Activated T-helper 1 cell treated with anti-CD3 and anti-CD28 coated beads, Interleukin-12 subunit alpha, Interleukin-12 subunit beta, Interleukin-2, Interleukin-4 antibody, amounts not matched to agents 30 ng/mL and 10 ng/mL and 1 ng/mL, durations not matched to agents 14 hours and 24 hours and 36 hours (primary cell): Measurements from ENCODE around the gene CSF2. TPM values are rescaled to one million over a fixed set of nuclear protein-coding genes. Genes with fewer than 3 reads are reported as not detected.
A peak's percentile ranks its signal among the peaks of the same experiment; 100 is the strongest.

ENCODE experiments used
- DNase-seq: peaks from one replicate; pipeline ENCODE4 v3.0.0; 2021; ENCODE audit warnings: low spot score
- H3K27ac Mint-ChIP-seq: one replicate; pipeline ENCODE4 v1.8.0; 2021; ENCODE audit warnings: mild to moderate bottlenecking, mixed read lengths
- H3K27me3 Mint-ChIP-seq: one replicate; pipeline ENCODE4 v1.8.0; 2022; ENCODE audit warnings: mild to moderate bottlenecking, moderate library complexity, mixed read lengths; ENCODE audit not compliant: insufficient read depth
- H3K36me3 Mint-ChIP-seq: one replicate; pipeline ENCODE4 v1.8.0; 2021; ENCODE audit warnings: low read depth, mixed read lengths
- H3K4me1 Mint-ChIP-seq: one replicate; pipeline ENCODE4 v1.8.0; 2021; ENCODE audit warnings: low read depth, mixed read lengths
- H3K4me3 Mint-ChIP-seq: one replicate; pipeline ENCODE4 v1.8.0; 2021; ENCODE audit warnings: mild to moderate bottlenecking, moderate library complexity, mixed read lengths
- H3K9me3 Mint-ChIP-seq: one replicate; pipeline ENCODE4 v1.8.0; 2021; ENCODE audit warnings: mixed read lengths
- intact Hi-C: fragments of 100-400 bp; cut with micrococcal nuclease; formaldehyde crosslinking; loops from one replicate; pipeline ENCODE4 v1.15.1; 2024
- total RNA-seq: library from RNA; stranded (reverse); gene quantifications from 2 replicates; pipeline ENCODE4 v1.2.3, GENCODE V29; 2022

CSF2 gene
- total RNA-seq, 1 donor from 2014 or later = 1,648 TPM

DNA sequence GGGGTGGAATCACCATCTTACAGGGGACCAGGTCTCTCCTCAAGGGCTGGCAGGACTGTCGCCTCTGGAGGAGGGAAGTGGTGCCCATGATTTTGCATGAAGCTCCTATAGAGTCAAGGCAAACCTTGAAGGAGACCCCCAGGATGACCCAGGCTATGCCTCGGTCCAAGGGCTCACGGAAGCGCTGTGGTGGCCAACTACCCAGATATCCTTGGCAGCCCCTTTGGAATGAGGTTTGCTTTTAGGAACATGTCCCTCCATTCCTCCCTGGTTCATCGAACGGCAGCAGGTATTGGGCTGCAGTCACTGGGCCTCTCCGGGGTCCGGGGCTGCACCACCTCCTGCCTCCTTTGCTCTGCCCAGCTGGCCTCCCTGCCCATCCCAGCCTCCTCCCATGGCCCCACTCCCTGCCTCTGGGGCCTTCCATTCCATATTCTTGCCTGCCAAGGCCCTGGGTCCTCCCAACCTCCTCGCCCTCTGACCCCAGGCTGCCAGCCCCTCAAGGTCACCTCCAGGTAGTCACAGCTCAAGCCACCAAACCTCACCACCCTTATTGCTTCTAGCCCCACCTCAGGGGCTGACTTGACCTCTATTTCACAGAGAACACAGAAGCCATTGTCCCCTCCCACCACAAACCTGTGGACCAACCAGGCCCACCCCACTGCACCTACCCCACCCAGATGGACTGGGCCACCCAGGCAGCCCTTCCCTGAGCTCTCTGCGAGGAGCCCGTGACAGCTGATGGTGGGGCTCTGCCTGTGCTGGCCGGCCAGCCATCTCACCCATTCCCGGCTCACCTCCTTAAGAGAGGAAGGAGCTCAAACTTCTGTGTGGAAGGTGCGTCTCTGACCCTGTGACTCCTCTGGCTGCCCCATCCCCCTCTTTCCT is 16.7 kb upstream of the CSF2 start:
- no peak for DNase-seq
- Mint-ChIP-seq H3K36me3 (no peaks in the 10 kb centered on the region), H3K27ac (peak overlapping the region; percentile 57), H3K4me1 (peaks cover 71% of the 10 kb centered on the region), H3K9me3 (no peaks in the 10 kb centered on the region), H3K4me3 (peak overlapping the region; percentile 33), H3K27me3 (peaks cover 23% of the 10 kb centered on the region)
- intact Hi-C loops = no loop called here

DNA sequence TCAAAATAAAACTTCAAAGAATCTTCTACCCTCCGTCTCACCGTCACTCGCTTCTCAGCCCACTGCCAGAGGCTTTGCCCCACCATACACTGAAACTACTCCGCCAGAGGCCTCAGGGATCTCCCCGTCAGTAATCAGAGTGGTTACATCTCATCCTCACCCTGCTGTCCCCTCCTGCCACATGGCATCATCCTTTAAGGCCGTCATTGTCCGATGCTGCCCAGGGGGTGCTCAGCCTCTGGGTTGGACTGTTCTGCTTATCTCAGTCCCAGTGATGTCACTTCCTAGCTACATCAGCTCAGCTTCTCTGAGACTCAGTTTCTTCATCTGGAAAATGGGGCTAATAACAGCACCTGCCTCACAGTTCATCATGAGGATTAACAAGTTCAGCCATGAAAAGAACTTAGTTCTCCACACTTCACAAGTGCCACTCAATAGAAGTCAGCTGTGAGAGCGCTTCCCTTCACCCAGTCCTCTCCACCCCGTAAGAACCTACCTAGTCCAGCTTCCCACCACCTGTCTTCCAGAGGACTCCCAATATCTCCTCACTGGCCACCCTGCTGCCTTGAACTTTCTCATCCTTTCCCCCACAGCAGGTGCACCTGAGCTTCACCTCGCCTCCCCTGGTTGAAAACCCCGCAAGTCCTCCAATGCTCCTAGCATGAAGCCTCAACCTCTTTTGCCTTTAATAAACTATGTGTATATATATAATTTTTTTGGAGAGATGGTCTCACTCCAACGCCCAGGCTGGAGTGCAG is 15.9 kb upstream of the CSF2 start:
- peak overlapping the region; percentile 57 for H3K27ac Mint-ChIP-seq
- peaks cover 71% of the 10 kb centered on the region for H3K4me1 Mint-ChIP-seq
- DNase-seq = no peak
- H3K27me3 Mint-ChIP-seq = peaks cover 15% of the 10 kb centered on the region
- H3K9me3 Mint-ChIP-seq = no peaks in the 10 kb centered on the region
- intact Hi-C loops = no loop called here
- no peaks in the 10 kb centered on the region for H3K36me3 Mint-ChIP-seq
- H3K4me3 Mint-ChIP-seq = no peak overlapping the region

DNA sequence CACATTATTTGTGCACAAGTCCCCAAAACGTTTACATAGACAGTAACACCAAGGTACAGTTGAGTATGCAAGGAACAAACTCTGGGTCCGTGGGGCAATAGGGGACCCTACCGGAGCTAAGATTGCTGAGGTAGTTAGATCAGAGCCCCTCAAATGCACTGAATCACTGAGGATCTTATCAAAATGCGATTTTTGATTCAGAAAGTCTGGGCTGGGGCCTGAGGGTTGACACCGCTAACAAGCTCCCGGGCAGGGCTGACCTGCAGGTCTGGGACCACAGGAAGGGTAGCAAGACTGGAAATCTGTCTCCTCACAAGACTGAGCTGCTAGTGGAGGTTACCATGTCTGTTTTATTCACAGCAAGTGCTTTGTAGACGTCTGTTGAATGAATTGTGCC is 14.9 kb upstream of the CSF2 start:
- no peak overlapping the region for H3K4me3 Mint-ChIP-seq
- H3K9me3 Mint-ChIP-seq = no peaks in the 10 kb centered on the region
- no peaks in the 10 kb centered on the region for H3K36me3 Mint-ChIP-seq
- DNase-seq = no peak
- H3K27ac Mint-ChIP-seq = peak overlapping the region; percentile 59
- peaks cover 79% of the 10 kb centered on the region for H3K4me1 Mint-ChIP-seq
- intact Hi-C loops = no loop called here
- H3K27me3 Mint-ChIP-seq = peaks cover 15% of the 10 kb centered on the region

DNA sequence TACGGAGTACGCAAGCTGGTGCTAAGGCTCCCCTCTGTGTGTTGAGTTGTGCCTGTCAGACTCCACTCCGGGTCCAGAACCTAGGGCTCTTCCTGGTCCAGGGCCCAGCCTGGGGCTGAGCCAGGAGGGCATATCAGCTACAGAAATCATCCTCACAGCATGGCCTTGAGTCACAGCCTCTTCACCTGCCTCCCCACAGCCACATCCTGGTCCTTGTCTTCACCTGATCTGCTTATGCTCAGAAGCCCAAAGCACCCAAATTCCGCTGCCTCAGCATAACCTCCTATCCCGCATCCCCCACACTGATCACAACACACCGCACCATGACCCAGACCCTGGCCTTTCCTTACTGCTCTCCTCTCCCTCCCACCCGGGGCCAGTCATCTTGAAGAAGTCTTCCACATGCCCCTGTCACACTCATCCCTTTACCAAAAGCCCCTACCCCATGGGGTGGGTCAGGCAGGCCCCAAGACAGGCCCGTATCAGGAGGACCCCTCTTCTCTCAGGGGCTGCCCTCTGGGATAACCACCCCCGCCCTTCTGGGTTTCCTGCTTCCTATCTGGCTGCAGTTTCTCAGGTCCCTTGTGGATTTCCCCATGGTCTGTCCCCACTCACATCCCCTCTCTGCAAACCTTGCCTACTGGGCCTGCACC is 14.4 kb upstream of the CSF2 start:
- intact Hi-C loops = no loop called here
- Mint-ChIP-seq H3K36me3 (no peaks in the 10 kb centered on the region), H3K4me1 (peaks cover 81% of the 10 kb centered on the region), H3K4me3 (no peak overlapping the region), H3K27me3 (peaks cover 15% of the 10 kb centered on the region), H3K27ac (peak overlapping the region; percentile 59), H3K9me3 (no peaks in the 10 kb centered on the region)
- no peak for DNase-seq

DNA sequence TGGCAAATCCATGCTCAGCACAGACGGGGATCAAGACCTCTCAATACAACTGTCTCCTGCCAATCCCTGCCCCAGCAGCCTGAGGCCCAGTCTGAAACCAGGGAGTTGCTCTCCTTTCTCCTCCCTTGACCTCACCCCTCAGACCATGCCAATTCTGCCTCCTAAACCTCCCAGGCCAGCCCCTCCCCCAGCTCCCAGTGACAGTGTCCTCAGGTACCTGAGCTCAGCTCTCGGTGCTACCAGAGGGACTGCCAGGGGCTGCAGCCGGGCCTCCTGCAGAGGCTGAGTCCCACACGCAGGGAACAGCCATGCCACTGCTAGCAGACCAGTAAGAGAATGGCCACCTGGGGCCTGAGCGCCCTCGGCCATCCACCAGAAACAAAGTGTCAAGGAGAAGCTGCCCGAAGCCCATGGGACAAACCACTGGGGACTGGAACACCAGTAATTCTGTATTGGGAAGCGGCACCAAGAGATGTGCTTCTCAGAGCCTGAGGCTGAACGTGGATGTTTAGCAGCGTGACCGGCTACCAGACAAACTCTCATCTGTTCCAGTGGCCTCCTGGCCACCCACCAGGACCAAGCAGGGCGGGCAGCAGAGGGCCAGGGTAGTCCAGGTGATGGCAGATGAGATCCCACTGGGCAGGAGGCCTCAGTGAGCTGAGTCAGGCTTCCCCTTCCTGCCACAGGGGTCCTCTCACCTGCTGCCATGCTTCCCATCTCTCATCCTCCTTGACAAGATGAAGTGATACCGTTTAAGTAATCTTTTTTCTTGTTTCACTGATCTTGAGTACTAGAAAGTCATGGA is 13.7 kb upstream of the CSF2 start:
- Mint-ChIP-seq H3K36me3 (no peaks in the 10 kb centered on the region), H3K27ac (no peak overlapping the region), H3K4me1 (peaks cover 81% of the 10 kb centered on the region), H3K27me3 (peaks cover 12% of the 10 kb centered on the region), H3K4me3 (no peak overlapping the region), H3K9me3 (no peaks in the 10 kb centered on the region)
- DNase-seq = no peak
- intact Hi-C loops = loop anchor here (2.0 to 5.0 kb wide), 3 partner anchors 13 to 307 kb away; partner anchors contain the start of gene SLC22A5

DNA sequence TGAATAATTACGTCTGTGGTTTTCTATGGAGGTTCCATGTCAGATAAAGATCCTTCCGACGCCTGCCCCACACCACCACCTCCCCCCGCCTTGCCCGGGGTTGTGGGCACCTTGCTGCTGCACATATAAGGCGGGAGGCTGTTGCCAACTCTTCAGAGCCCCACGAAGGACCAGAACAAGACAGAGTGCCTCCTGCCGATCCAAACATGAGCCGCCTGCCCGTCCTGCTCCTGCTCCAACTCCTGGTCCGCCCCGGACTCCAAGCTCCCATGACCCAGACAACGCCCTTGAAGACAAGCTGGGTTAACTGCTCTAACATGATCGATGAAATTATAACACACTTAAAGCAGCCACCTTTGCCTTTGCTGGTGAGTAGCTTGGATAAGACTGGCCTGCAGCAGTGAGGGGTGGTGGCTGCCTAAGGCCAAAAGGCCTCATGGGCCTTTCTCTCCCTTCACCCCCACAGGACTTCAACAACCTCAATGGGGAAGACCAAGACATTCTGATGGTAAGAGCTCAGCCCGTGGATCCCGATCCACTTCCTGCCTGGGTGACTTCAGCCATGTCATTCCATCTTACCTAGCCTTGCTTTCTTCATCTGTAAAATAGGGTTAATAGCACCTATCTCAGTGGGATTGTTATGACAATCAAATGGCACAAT is 13.0 kb upstream of the CSF2 start, which contains the start of gene IL3:
Gene IL3 (plus strand): TSS at position 155 of the 661 bp plus-strand sequence. CDS start 52 bp downstream, at position 207.
- intact Hi-C loops = loop anchor here (2.0 to 5.0 kb wide), 3 partner anchors 14 to 307 kb away; partner anchors contain the start of gene SLC22A5
- peaks cover 10% of the 10 kb centered on the region for H3K27me3 Mint-ChIP-seq

DNA sequence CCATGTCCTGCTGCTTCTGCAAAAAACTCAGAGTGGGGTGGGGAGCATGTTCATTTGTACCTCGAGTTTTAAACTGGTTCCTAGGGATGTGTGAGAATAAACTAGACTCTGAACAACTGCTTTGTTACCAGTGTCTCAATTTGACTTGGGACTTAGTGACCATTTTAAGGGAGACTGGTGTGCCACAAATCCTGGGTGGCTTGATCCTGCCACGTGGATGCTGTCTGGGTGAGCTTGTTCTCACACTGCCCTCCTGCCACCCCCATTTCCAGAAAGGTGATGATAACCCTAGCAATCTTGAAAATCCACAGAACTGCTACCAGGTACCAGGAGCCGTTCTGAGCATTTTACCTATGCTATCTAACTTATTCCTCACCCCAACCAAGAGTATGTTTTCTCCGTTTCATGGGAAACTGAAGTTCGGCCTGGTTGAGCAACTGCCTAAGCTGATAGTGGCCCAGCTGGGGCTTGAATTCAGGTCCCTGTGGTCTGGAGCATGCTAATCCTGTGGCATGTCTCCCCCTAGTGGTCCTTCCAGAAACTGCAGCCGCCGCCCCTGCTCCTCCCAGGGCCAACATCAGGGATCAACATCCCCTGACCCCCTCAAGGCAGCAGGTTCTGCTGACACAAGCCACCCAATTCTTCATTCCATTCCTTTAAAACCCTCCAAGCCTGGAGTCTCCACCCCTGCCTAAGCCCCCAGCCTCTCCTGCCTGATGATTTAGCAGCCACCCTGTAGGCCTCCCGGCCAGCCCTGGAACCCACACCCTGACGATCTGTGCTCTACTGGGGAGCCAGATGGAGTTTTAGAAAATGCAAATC is 10.3 kb upstream of the CSF2 start:
- intact Hi-C loops = loop anchor here (1.0 to 5.0 kb wide), 5 partner anchors 43 to 474 kb away; partner anchors contain the start of gene SLC22A5
- H3K4me3 Mint-ChIP-seq = no peak overlapping the region
- peak overlapping the region; percentile 69 for H3K27ac Mint-ChIP-seq

More for the DNA sequence above, 13.0 kb upstream of the CSF2 start, which contains the start of gene IL3:
- Mint-ChIP-seq H3K4me3 (no peak within 1 kb of the TSS), H3K4me1 (peaks cover 81% of the 10 kb centered on the region), H3K9me3 (no peaks in the 10 kb centered on the region), H3K36me3 (peaks cover 2% of the 10 kb centered on the region), H3K27ac (peak within 1 kb of the TSS; percentile 48)
- DNase-seq = no peak

DNA sequence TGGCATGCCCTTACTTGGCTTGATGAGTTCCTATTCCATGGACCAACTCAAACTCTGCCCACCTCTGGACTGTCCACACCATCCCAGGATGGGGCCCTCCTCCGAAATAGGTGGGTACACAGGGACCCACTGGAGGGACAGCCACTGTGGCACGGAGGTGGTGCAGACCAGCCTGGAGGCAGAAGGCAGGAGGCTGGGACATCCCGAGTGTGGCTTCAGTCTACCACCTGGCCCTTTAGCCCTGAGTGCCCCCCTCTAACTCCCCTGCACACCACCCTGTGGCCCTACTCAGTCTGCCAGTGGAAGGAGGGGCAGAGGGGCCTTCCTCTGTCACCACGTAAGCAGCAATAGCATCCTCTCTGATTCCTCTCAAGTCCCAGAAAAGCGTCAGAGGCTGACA is 9.4 kb upstream of the CSF2 start:
- Mint-ChIP-seq H3K27me3 (peaks cover 3% of the 10 kb centered on the region), H3K4me1 (peaks cover 85% of the 10 kb centered on the region), H3K36me3 (peaks cover 2% of the 10 kb centered on the region), H3K27ac (peak overlapping the region; percentile 16), H3K4me3 (no peak overlapping the region), H3K9me3 (no peaks in the 10 kb centered on the region)
- intact Hi-C loops = loop anchor here (1.0 to 5.0 kb wide), 9 partner anchors 163 to 429 kb away; partner anchors contain the start of genes FNIP1, P4HA2, RAPGEF6 and SLC22A4
- no peak for DNase-seq

More for the DNA sequence above, 10.3 kb upstream of the CSF2 start:
- H3K9me3 Mint-ChIP-seq = no peaks in the 10 kb centered on the region
- H3K4me1 Mint-ChIP-seq = peaks cover 82% of the 10 kb centered on the region
- peaks cover 3% of the 10 kb centered on the region for H3K27me3 Mint-ChIP-seq
- H3K36me3 Mint-ChIP-seq = peaks cover 2% of the 10 kb centered on the region
- peak; percentile 71 for DNase-seq

DNA sequence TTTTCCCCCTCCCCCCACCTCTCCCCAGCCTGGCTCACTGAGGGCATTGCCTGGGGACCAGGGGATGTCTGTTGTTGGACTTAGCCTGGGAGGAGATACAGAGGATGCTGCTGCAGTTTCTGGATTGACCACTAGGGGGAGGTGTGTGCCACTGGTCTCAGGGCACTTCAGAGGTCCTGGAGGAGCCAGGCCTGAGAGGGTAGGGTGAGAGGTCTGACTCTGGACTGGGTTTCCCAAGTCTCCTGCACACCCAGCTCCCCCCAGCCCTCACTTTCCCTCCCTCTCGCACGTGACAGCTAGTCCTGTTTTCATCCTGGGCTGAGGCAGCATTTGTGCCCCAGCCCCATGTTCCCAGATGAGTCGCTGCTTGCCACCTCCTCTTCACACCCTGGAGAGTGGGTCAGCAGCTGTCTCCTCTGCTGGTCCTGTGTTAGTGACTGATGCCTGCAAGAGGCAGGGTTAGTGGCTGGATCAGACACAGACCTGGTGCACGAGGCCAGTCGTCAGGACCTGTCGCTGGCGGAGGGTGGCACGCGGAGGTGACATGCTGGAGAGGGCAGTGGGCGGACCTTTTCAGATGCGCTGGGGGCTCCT is 8.8 kb upstream of the CSF2 start:
- Mint-ChIP-seq H3K4me3 (no peak overlapping the region), H3K27ac (peak overlapping the region; percentile 83), H3K4me1 (peaks cover 83% of the 10 kb centered on the region), H3K9me3 (no peaks in the 10 kb centered on the region), H3K36me3 (peaks cover 2% of the 10 kb centered on the region), H3K27me3 (peaks cover 3% of the 10 kb centered on the region)
- peak; percentile 70 for DNase-seq
- intact Hi-C loops = loop anchor here (1.0 to 5.0 kb wide), 12 partner anchors 69 to 436 kb away; partner anchors contain the start of genes FNIP1, P4HA2, RAPGEF6 and SLC22A4

DNA sequence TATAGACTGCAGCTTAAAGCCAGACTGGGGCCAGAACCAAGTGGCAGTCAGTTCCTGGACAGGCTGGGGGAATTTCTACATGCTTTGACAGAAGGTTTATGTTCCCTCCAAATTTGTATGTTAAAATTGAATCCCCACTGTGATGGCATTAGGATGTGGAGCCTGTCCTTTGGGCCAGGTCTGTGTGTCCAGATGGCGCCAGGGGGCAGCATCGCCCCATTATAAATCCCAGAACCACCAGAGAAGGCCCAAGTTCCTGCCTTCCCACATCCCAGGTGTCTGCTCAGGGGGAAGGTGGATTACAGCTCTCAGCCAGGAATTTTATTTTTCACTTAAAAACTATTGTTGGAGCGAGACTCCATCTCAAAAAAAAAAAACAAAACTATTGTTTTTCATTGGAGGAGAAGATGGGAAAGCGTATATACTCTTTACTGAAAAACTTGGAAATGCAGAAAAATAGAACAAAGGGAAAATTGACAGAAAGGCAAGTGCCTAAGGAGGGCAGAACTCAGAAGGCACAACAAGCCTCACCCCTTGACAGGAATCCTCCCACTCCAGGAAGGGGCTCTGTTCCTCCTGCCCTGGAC is 8.1 kb upstream of the CSF2 start:
- H3K36me3 Mint-ChIP-seq = peaks cover 2% of the 10 kb centered on the region
- peak overlapping the region; percentile 86 for H3K27ac Mint-ChIP-seq
- peak overlapping the region; percentile 15 for H3K4me3 Mint-ChIP-seq
- peaks cover 83% of the 10 kb centered on the region for H3K4me1 Mint-ChIP-seq
- no peaks in the 10 kb centered on the region for H3K9me3 Mint-ChIP-seq
- H3K27me3 Mint-ChIP-seq = peaks cover 3% of the 10 kb centered on the region
- intact Hi-C loops = loop anchor here (1.0 to 2.0 kb wide), 7 partner anchors 69 to 436 kb away; partner anchors contain the start of genes P4HA2, RAPGEF6 and SLC22A4
- DNase-seq = peak; percentile 43
